NAMALWA (cell line): ENCODE measurements around the gene ZBTB22.
A peak's percentile ranks its signal among the peaks of the same experiment; 100 is the strongest.

ENCODE experiments used
- DNase-seq: peaks from one replicate; pipeline ENCODE4 v3.0.0-alpha.2; 2015; ENCODE audit warnings: low spot score

Gene ZBTB22

GRCh38 chr6:33330736-33331135 is 13.2 kb upstream of the ZBTB22 start:
- DNase-seq, result no peak

- DNase-seq, result no peak
Observed at GRCh38 chr6:33329058-33329457, 11.5 kb upstream of the ZBTB22 start.

GRCh38 chr6:33324125-33324524 is 6.6 kb upstream of the ZBTB22 start:
- DNase-seq, result peak; percentile 50

GRCh38 chr6:33323623-33323948 is 6.0 kb upstream of the ZBTB22 start:
- DNase-seq, result no peak

GRCh38 chr6:33321227-33321626 is 3.7 kb upstream of the ZBTB22 start:
- DNase-seq, result no peak

GRCh38 chr6:33320315-33321181 is 3.0 kb upstream of the ZBTB22 start:
- no peak for DNase-seq

- no peak for DNase-seq
Observed at GRCh38 chr6:33319939-33320314, 2.4 kb upstream of the ZBTB22 start.

GRCh38 chr6:33318426-33319073 is 1.0 kb upstream of the ZBTB22 start:
- no peak for DNase-seq

- DNase-seq, result no peak
Observed at GRCh38 chr6:33317419-33317668, 200 bp downstream of the ZBTB22 start.

GRCh38 chr6:33316603-33317418 is 733 bp downstream of the ZBTB22 start:
- peak; percentile 44 for DNase-seq

GRCh38 chr6:33315793-33316602 is 1.5 kb downstream of the ZBTB22 start:
- no peak for DNase-seq

GRCh38 chr6:33314943-33315792 is 2.4 kb downstream of the ZBTB22 start:
- peak; percentile 36 for DNase-seq

- peak; percentile 85 for DNase-seq
Observed at GRCh38 chr6:33314515-33314942, 3.0 kb downstream of the ZBTB22 start.

GRCh38 chr6:33313709-33314514 is 3.6 kb downstream of the ZBTB22 start, which contains the start of gene TAPBP:
TSS of gene TAPBP (minus strand) at chr6:33314078. CDS start at chr6:33314041, 37 bp downstream.
- peak; percentile 95 for DNase-seq

- peak; percentile 68 for DNase-seq
Observed at GRCh38 chr6:33313105-33313708, 4.3 kb downstream of the ZBTB22 start.

- peak; percentile 86 for DNase-seq
Observed at GRCh38 chr6:33312361-33313104, 5.0 kb downstream of the ZBTB22 start.

GRCh38 chr6:33306356-33306755 is 11.2 kb downstream of the ZBTB22 start:
- no peak for DNase-seq

GRCh38 chr6:33305052-33305451 is 12.5 kb downstream of the ZBTB22 start:
- DNase-seq, result no peak

- DNase-seq, result no peak
Observed at GRCh38 chr6:33304216-33304615, 13.3 kb downstream of the ZBTB22 start.
